ENCODE measurements around the gene SLC38A1. TPM values are rescaled to one million over a fixed set of nuclear protein-coding genes. Genes with fewer than 3 reads are reported as not detected.

Gene SLC38A1
- polyA plus RNA-seq (2011; rRNA removed), result 183 and 231 TPM in 2 replicates
- 20.7 and 22.8 TPM in 2 replicates for polyA plus RNA-seq (2012; cell fraction: cytosol; rRNA removed)
- 14.9 and 21.2 TPM in 2 replicates for polyA plus RNA-seq (2012; cell fraction: nucleus; rRNA removed)
- polyA plus RNA-seq (2017; fragmentation: RNase III; extraction: RNeasy Plus Mini Kit Qiagen cat#74134 plus additional on column Dnase treatment), result 61.6 to 63.9 TPM (median 62.7 TPM) in 3 replicates
- polyA minus RNA-seq (2011; rRNA and poly(A)+ RNA removed), result 193 and 209 TPM in 2 replicates

GRCh38 chr12:46268583-46269428 lies at the start of gene SLC38A1:
Gene SLC38A1, minus strand, starts transcription at chr12:46269043. Its CDS starts 29,243 bp downstream, at chr12:46239800.
- Histone ChIP-seq H3K4me2 (peak within 1 kb of the TSS; percentile 92), H3K27ac (peak within 1 kb of the TSS; percentile 94 to 95), H3K4me3 (peak within 1 kb of the TSS; percentile 66), H3K4me1 (peaks cover 37% of the 10 kb centered on the region), H3K9me3 (no peaks in the 10 kb centered on the region)
- ChIA-PET CTCF (interaction anchor here (0.6 to 1.3 kb wide), 4 partner anchors 278 to 1118 kb away, joined by 3 to 4 read pairs (median 3); no protein-coding TSS in a partner anchor), POLR2A (interaction anchor here (0.6 to 3.0 kb wide), 13 partner anchors 32 to 811 kb away, joined by 3 to 18 read pairs (median 4); partner anchors contain the start of genes AMIGO2 and SCAF11)
- no peak for FAIRE-seq
- peak; percentile 88 to 93 for DNase-seq (ENCODE audit: low read depth in 1 of 2, low spot score in 1 of 2)
- 2% methylated on average over 28 of the region's 73 CpGs for WGBS (ENCODE audit: missing lambda C conversion rate)
- ATAC-seq, result peak; percentile 87 to 89
- peak; percentile 53 for TF ChIP-seq FOXS1 (CRISPR knock-in tag; IDR thresholded peaks at IDR 0.05)
- peak; percentile 49; the same call in 1 of the 2 replicates for TF ChIP-seq HOXB13 (CRISPR knock-in tag; IDR thresholded peaks at IDR 0.05; ENCODE audit: low read depth)
- TF ChIP-seq PHF8 (IDR thresholded peaks at IDR 0.05; ENCODE audit: borderline replicate concordance, low read depth), result peak; percentile 6; the same call in 1 of the 2 replicates
- TF ChIP-seq ZFP36 (IDR thresholded peaks at IDR 0.05; ENCODE audit: borderline replicate concordance, partially characterized antibody), result no peak
- peak; percentile 24; the same call in 1 of the 2 replicates for TF ChIP-seq HMGXB4 (CRISPR knock-in tag; IDR thresholded peaks at IDR 0.05; ENCODE audit: borderline replicate concordance)
- 0 out of 2 replicates have a peak, but pooled peaks have one; percentile 50 for TF ChIP-seq RNF2 (IDR thresholded peaks at IDR 0.05; ENCODE audit: borderline replicate concordance, low read depth)
- no peak for TF ChIP-seq BHLHE40 (IDR thresholded peaks at IDR 0.05; ENCODE audit: low read depth, low read length)
- peak; percentile 97 for TF ChIP-seq MAX (IDR thresholded peaks at IDR 0.05)
- TF ChIP-seq CEBPB (IDR thresholded peaks at IDR 0.05), result peak; percentile 72 to 88
- TF ChIP-seq CHD4 (IDR thresholded peaks at IDR 0.05; ENCODE audit: borderline replicate concordance), result no peak
- TF ChIP-seq FOSL2 (IDR thresholded peaks at IDR 0.05), result no peak
- 0 out of 2 replicates have a peak, but pooled peaks have one; percentile 2 for TF ChIP-seq FOSL2 (CRISPR knock-in tag; IDR thresholded peaks at IDR 0.05)
- TF ChIP-seq GATA3 (IDR thresholded peaks at IDR 0.05; ENCODE audit: borderline replicate concordance), result peak; percentile 29
- peak; percentile 59 to 89; a peak in 4 of 5 replicates for TF ChIP-seq JUN (IDR thresholded peaks at IDR 0.05)
- peak; percentile 73 for TF ChIP-seq MYC (IDR thresholded peaks at IDR 0.05; ENCODE audit: borderline replicate concordance, low read length)
- TF ChIP-seq HES2 (IDR thresholded peaks at IDR 0.05), result no peak
- TF ChIP-seq SMC3 (IDR thresholded peaks at IDR 0.05), result peak; percentile 23; the same call in 2 of the 3 replicates
- TF ChIP-seq TFCP2L1 (CRISPR knock-in tag; IDR thresholded peaks at IDR 0.05), result peak; percentile 55; the same call in 1 of the 2 replicates
- TF ChIP-seq EHMT2 (IDR thresholded peaks at IDR 0.05; ENCODE audit: low read depth), result no peak
- peak; percentile 87 for TF ChIP-seq USF2 (IDR thresholded peaks at IDR 0.05)
- TF ChIP-seq CBX2 (IDR thresholded peaks at IDR 0.05; ENCODE audit: borderline replicate concordance, low read depth), result no peak
- TF ChIP-seq RAD21 (conservative IDR thresholded peaks at IDR 0.05 in 1 of 2, IDR thresholded peaks at IDR 0.05 in 1 of 2), result peak in 1 of 2 experiments; percentile 42; a peak in 1 of 5 replicates
- TF ChIP-seq HEYL (CRISPR knock-in tag; IDR thresholded peaks at IDR 0.05), result no peak
- no peak for TF ChIP-seq EP300 (IDR thresholded peaks at IDR 0.05)
- TF ChIP-seq CTCF (IDR thresholded peaks at IDR 0.05), result no peak
- TF ChIP-seq SREBF2 (IDR thresholded peaks at IDR 0.05), result no peak
- no peak for TF ChIP-seq RCOR1 (IDR thresholded peaks at IDR 0.05; ENCODE audit: low read depth, low read length)
- TF ChIP-seq PBX3 (IDR thresholded peaks at IDR 0.05), result peak; percentile 49; the same call in 1 of the 2 replicates
- no peak for TF ChIP-seq CHD2 (IDR thresholded peaks at IDR 0.05; ENCODE audit: low read length, partially characterized antibody)
- TF ChIP-seq HOXB5 (CRISPR knock-in tag; IDR thresholded peaks at IDR 0.05), result peak; percentile 58; the same call in 1 of the 2 replicates
- TF ChIP-seq BCL3 (IDR thresholded peaks at IDR 0.05), result peak; percentile 73
